Panc1 (cell line): ENCODE results near the gene ANO1. TPM values are rescaled to one million over a fixed set of nuclear protein-coding genes. Genes with fewer than 3 reads are reported as not detected.

Experiments
- ATAC-seq: fragments of 200-7000 bp; cut with Tn5 transposase; 2 replicates; pipeline ENCODE4 v1.9.1; 2020; ENCODE audit warnings: mild to moderate bottlenecking, moderate library complexity
- BruUV-seq: library from RNA; stranded (reverse); fragments of 400-500 nt; replicated peaks from 2 replicates; lab custom pipeline; 2021; lab: Mats Ljungman, UMichigan
- CTCF ChIA-PET: fragments of 300-600 bp; sonication (Branson Sonifier 250); formaldehyde crosslinking; loops from one replicate; lab custom pipeline; 2022; ENCODE audit warnings: antibody characterized with exemption; lab: Charles Lee
- POLR2A ChIA-PET: fragments of 300-600 bp; sonication (Branson Sonifier 250); formaldehyde crosslinking; loops from one replicate; lab custom pipeline; 2022; ENCODE audit warnings: antibody characterized with exemption; lab: Charles Lee
- DNase-seq: peaks from one replicate; pipeline ENCODE4 v3.0.0-alpha.2; 2010; ENCODE audit warnings: low read depth, low spot score
- H3K27ac ChIP-seq: 2 replicates; pipeline ENCODE4 v1.5.1; 2011; ENCODE audit warnings: mild to moderate bottlenecking, low read length, inconsistent platforms
- H3K27me3 ChIP-seq: fragments of 200-500 bp; sonication (Bioruptor generic); 2 replicates; pipeline ENCODE4 v1.6.0; 2014; ENCODE audit warnings: low read length, inconsistent platforms; ENCODE audit not compliant: control insufficient read depth, insufficient read depth
- H3K36me3 ChIP-seq: fragments of 200-500 bp; sonication (Bioruptor generic); 2 replicates; pipeline ENCODE4 v1.5.1; 2014; ENCODE audit warnings: inconsistent platforms, mild to moderate bottlenecking, low read length, moderate library complexity; ENCODE audit not compliant: control insufficient read depth, insufficient read depth
- H3K4me1 ChIP-seq: 2 replicates; pipeline ENCODE4 v1.5.1; 2011; ENCODE audit warnings: inconsistent platforms, mild to moderate bottlenecking, low read length, moderate library complexity; ENCODE audit not compliant: control insufficient read depth, insufficient read depth
- H3K4me3 ChIP-seq, 2 experiments: 2 replicates each; pipeline ENCODE4 v1.5.1; 2011 to 2012; ENCODE audit warnings: low read depth in 2 of 2, low read length in 2 of 2, mild to moderate bottlenecking in 2 of 2, inconsistent platforms in 1 of 2, moderate library complexity in 1 of 2
- H3K9me3 ChIP-seq: fragments of 200-500 bp; sonication (Bioruptor generic); 2 replicates; pipeline ENCODE4 v1.5.1; 2014; ENCODE audit warnings: low read depth, mild to moderate bottlenecking, inconsistent platforms, low read length, moderate library complexity; ENCODE audit not compliant: control insufficient read depth, insufficient read depth
- CTCF ChIP-seq: fragments of 450-650 bp; IDR thresholded peaks from 2 replicates; pipeline ENCODE4 v1.5.1; 2017; ENCODE audit warnings: mild to moderate bottlenecking
- POLR2AphosphoS5 ChIP-seq: IDR thresholded peaks from 2 replicates; pipeline ENCODE4 v1.6.1; 2012; ENCODE audit warnings: mild to moderate bottlenecking, low read depth, low read length, moderate library complexity
- REST ChIP-seq, 2 experiments: IDR thresholded peaks; 2 replicates each; pipeline ENCODE4 v1.6.1; 2011 to 2012; ENCODE audit warnings: low read depth in 2 of 2, control low read depth in 1 of 2, low read length in 1 of 2, mild to moderate bottlenecking in 1 of 2, moderate library complexity in 1 of 2; ENCODE audit not compliant: insufficient read depth in 1 of 2
- SIN3A ChIP-seq: IDR thresholded peaks from 2 replicates; pipeline ENCODE4 v1.6.1; 2012; ENCODE audit warnings: low read depth, mild to moderate bottlenecking, low read length, moderate library complexity, borderline replicate concordance; ENCODE audit not compliant: insufficient read depth
- TCF7L2 ChIP-seq: IDR thresholded peaks from 2 replicates; pipeline ENCODE4 v1.6.1; 2011; ENCODE audit warnings: mild to moderate bottlenecking, low read depth, low read length, inconsistent platforms
- in situ Hi-C: cut with HindIII; loops from 2 replicates; pipeline ENCODE4 v1.10.0; 2016; ENCODE audit warnings: low sequenced_read_pairs, low pct_unique_long_range_greater_than_20kb
- intact Hi-C: fragments of 100-400 bp; cut with micrococcal nuclease; formaldehyde crosslinking; loops from one replicate; pipeline ENCODE4 v1.10.0; 2022; ENCODE audit not compliant: unreplicated experiment
- total RNA-seq: library from RNA; stranded (reverse); gene quantifications from one replicate; pipeline ENCODE4 v1.2.1, GENCODE V29; 2021; ENCODE audit not compliant: unreplicated experiment

The ANO1 gene
- total RNA-seq, 1 experiment from 2014 or later = 2.3 TPM

GRCh38 chr11:70080763-70081162 lies 2.6 kb downstream of the ANO1 start:
- no peak for ATAC-seq
- TF ChIP-seq REST (IDR thresholded peaks at IDR 0.05; ENCODE audit: insufficient read depth in 1 of 2, low read depth in 2 of 2, low read length in 1 of 2) = no peak
- no peak for TF ChIP-seq TCF7L2
- no peak for TF ChIP-seq SIN3A
- TF ChIP-seq POLR2AphosphoS5 = no peak
- no peak for TF ChIP-seq CTCF
- intact Hi-C loops = loop anchor here (5.0 kb wide), 1 partner anchor 112 kb away; no protein-coding TSS in a partner anchor
- BruUV-seq = no TSS peak
- H3K4me3 ChIP-seq = no peak overlapping the region
- no peaks in the 10 kb centered on the region for H3K9me3 ChIP-seq
- POLR2A ChIA-PET = no interaction called here
- no peaks in the 10 kb centered on the region; the same call in 1 of the 2 replicates for H3K36me3 ChIP-seq
- no peak for DNase-seq
- H3K27me3 ChIP-seq = peaks cover 18% of the 10 kb centered on the region
- CTCF ChIA-PET = no interaction called here
- H3K4me1 ChIP-seq = no peaks in the 10 kb centered on the region
- H3K27ac ChIP-seq = no peak overlapping the region
- in situ Hi-C loops = no loop called here

GRCh38 chr11:70082829-70083228 lies 4.7 kb downstream of the ANO1 start:
- CTCF ChIA-PET = interaction anchor here (0.7 to 0.8 kb wide), 2 partner anchors 35 to 229 kb away, joined by 3 to 5 read pairs; no protein-coding TSS in a partner anchor
- H3K27me3 ChIP-seq = peaks cover 9% of the 10 kb centered on the region
- ATAC-seq (no peak), DNase-seq (no peak)
- no TSS peak for BruUV-seq
- H3K4me1 ChIP-seq = no peaks in the 10 kb centered on the region
- H3K4me3 ChIP-seq = no peak overlapping the region
- H3K9me3 ChIP-seq = no peaks in the 10 kb centered on the region
- TF ChIP-seq POLR2AphosphoS5 = no peak
- no peak for TF ChIP-seq TCF7L2
- TF ChIP-seq CTCF = peak; percentile 72; the same call in 1 of the 2 replicates
- no peak for TF ChIP-seq REST (IDR thresholded peaks at IDR 0.05; ENCODE audit: insufficient read depth in 1 of 2, low read depth in 2 of 2, low read length in 1 of 2)
- no peak for TF ChIP-seq SIN3A
- in situ Hi-C loops = no loop called here
- H3K27ac ChIP-seq = no peak overlapping the region
- POLR2A ChIA-PET = interaction anchor here (0.5 kb wide), 1 partner anchor 28 kb away, joined by 3 read pairs; no protein-coding TSS in a partner anchor
- no peaks in the 10 kb centered on the region; the same call in 1 of the 2 replicates for H3K36me3 ChIP-seq
- intact Hi-C loops = loop anchor here (5.0 kb wide), 1 partner anchor 109 kb away; no protein-coding TSS in a partner anchor
